ENCODE data around the gene BMPR1B. TPM values are rescaled to one million over a fixed set of nuclear protein-coding genes. Genes with fewer than 3 reads are reported as not detected.
A peak's percentile ranks its signal among the peaks of the same experiment; 100 is the strongest.

The BMPR1B gene
- total and polyA plus RNA-seq, 2 donors from 2014 or later, result 4.1 to 5.5 TPM

GRCh38 chr4:94843216-94843615 is 85.5 kb downstream of the BMPR1B start:
- H3K27me3 ChIP-seq (ENCODE audit: control insufficient read depth, insufficient read depth, low read length), result no peaks in the 10 kb centered on the region
- no peaks in the 10 kb centered on the region for H3K4me1 ChIP-seq (ENCODE audit: control insufficient read depth in 2 of 3, insufficient read depth in 2 of 3, low read depth in 1 of 3, low read length in 3 of 3)
- no peak overlapping the region for H3K9ac ChIP-seq (ENCODE audit: low read length in 3 of 3)
- intact Hi-C loops (cut with DNase I), result no loop called here
- FAIRE-seq (no peak), DNase-seq (peak in 3 of 5 donors; percentile 9 to 55 (median 41))
- H3K9me3 ChIP-seq (ENCODE audit: control insufficient read depth in 2 of 3, insufficient read depth in 1 of 3, low read length in 3 of 3), result no peaks in the 10 kb centered on the region
- H3K36me3 ChIP-seq (ENCODE audit: control insufficient read depth in 2 of 3, insufficient read depth in 3 of 3, low read length in 3 of 3), result no peaks in the 10 kb centered on the region
- no peak overlapping the region for H3K4me3 ChIP-seq (ENCODE audit: low read length in 3 of 3)
- TF ChIP-seq CTCF (IDR thresholded peaks at IDR 0.05; ENCODE audit: borderline replicate concordance, extremely low read depth, insufficient read depth), result no peak
- no peak overlapping the region for H3K27ac ChIP-seq (ENCODE audit: low read depth in 2 of 2, low read length in 2 of 2)

DNA sequence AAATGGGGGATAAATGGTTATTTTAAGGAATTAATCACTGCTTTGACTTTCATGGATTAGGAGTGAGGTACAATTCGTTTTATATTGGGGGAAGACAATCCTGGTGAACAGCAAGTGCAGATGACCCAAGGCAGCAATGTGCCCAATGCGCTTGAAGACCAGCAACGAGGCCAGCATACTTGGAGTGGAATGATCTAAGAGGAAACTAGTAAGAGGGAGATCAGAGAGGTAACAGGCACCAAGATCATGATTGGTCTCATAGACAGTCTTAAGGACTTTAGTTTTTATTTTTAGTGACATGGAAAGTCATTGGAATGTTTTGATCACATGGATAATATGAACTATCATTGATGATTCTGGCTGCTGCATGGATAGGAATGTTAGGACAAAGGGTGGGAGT is 90.6 kb downstream of the BMPR1B start:
- no peak for TF ChIP-seq CTCF (IDR thresholded peaks at IDR 0.05; ENCODE audit: borderline replicate concordance, extremely low read depth, insufficient read depth)
- no peaks in the 10 kb centered on the region for H3K9me3 ChIP-seq (ENCODE audit: control insufficient read depth in 2 of 3, insufficient read depth in 1 of 3, low read length in 3 of 3)
- no peaks in the 10 kb centered on the region for H3K27me3 ChIP-seq (ENCODE audit: control insufficient read depth, insufficient read depth, low read length)
- no peak overlapping the region for H3K9ac ChIP-seq (ENCODE audit: low read length in 3 of 3)
- H3K4me1 ChIP-seq (ENCODE audit: control insufficient read depth in 2 of 3, insufficient read depth in 2 of 3, low read depth in 1 of 3, low read length in 3 of 3), result no peaks in the 10 kb centered on the region
- no peak overlapping the region for H3K27ac ChIP-seq (ENCODE audit: low read depth in 2 of 2, low read length in 2 of 2)
- H3K4me3 ChIP-seq (ENCODE audit: low read length in 3 of 3), result no peak overlapping the region
- H3K36me3 ChIP-seq (ENCODE audit: control insufficient read depth in 2 of 3, insufficient read depth in 3 of 3, low read length in 3 of 3), result no peaks in the 10 kb centered on the region
- FAIRE-seq (no peak), DNase-seq (no peak)
- intact Hi-C loops (cut with DNase I), result no loop called here

- no peak for TF ChIP-seq CTCF (IDR thresholded peaks at IDR 0.05; ENCODE audit: borderline replicate concordance, extremely low read depth, insufficient read depth)
- DNase-seq, result no peak
- FAIRE-seq, result no peak
Measured at GRCh38 chr4:94849901-94850300, 92.1 kb downstream of the BMPR1B start.

DNA sequence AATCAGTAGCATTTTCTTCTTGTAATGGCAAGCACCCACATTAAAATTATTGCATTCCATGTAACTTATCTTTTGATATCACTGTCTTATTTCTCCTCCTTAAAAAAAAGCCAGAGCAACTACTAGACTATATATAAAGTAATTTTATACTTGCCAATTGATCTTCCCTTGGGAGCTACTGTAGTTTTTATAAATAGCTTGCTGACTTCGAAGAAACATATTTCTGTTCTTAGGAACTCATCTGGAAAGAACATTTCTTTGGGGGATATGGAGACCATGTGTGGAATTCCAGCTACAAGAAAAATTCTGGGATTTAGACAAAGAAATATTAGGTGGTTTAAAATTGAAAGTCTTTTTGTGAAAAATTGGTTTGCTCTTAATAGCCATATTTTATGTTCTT is 94.9 kb downstream of the BMPR1B start:
- Histone ChIP-seq H3K27me3 (ENCODE audit: control insufficient read depth, insufficient read depth, low read length) (no peaks in the 10 kb centered on the region), H3K36me3 (ENCODE audit: control insufficient read depth in 2 of 3, insufficient read depth in 3 of 3, low read length in 3 of 3) (no peaks in the 10 kb centered on the region), H3K4me1 (ENCODE audit: control insufficient read depth in 2 of 3, insufficient read depth in 2 of 3, low read depth in 1 of 3, low read length in 3 of 3) (no peaks in the 10 kb centered on the region), H3K27ac (ENCODE audit: low read depth in 2 of 2, low read length in 2 of 2) (no peak overlapping the region), H3K9ac (ENCODE audit: low read length in 3 of 3) (no peak overlapping the region), H3K9me3 (ENCODE audit: control insufficient read depth in 2 of 3, insufficient read depth in 1 of 3, low read length in 3 of 3) (no peaks in the 10 kb centered on the region), H3K4me3 (ENCODE audit: low read length in 3 of 3) (no peak overlapping the region)
- TF ChIP-seq CTCF (IDR thresholded peaks at IDR 0.05; ENCODE audit: borderline replicate concordance, extremely low read depth, insufficient read depth), result no peak
- FAIRE-seq (no peak), DNase-seq (no peak)
- intact Hi-C loops (cut with DNase I), result no loop called here

More at GRCh38 chr4:94849901-94850300, 92.1 kb downstream of the BMPR1B start:
- H3K27me3 ChIP-seq (ENCODE audit: control insufficient read depth, insufficient read depth, low read length), result no peaks in the 10 kb centered on the region
- H3K4me3 ChIP-seq (ENCODE audit: low read length in 3 of 3), result no peak overlapping the region
- intact Hi-C loops (cut with DNase I), result no loop called here
- no peak overlapping the region for H3K9ac ChIP-seq (ENCODE audit: low read length in 3 of 3)
- H3K9me3 ChIP-seq (ENCODE audit: control insufficient read depth in 2 of 3, insufficient read depth in 1 of 3, low read length in 3 of 3), result no peaks in the 10 kb centered on the region
- H3K4me1 ChIP-seq (ENCODE audit: control insufficient read depth in 2 of 3, insufficient read depth in 2 of 3, low read depth in 1 of 3, low read length in 3 of 3), result no peaks in the 10 kb centered on the region
- no peaks in the 10 kb centered on the region for H3K36me3 ChIP-seq (ENCODE audit: control insufficient read depth in 2 of 3, insufficient read depth in 3 of 3, low read length in 3 of 3)
- no peak overlapping the region for H3K27ac ChIP-seq (ENCODE audit: low read depth in 2 of 2, low read length in 2 of 2)

Data from kidney (tissue), 14 donors.